Measurements from ENCODE around the gene GARRE1. TPM values are rescaled to one million over a fixed set of nuclear protein-coding genes. Genes with fewer than 3 reads are reported as not detected.

The GARRE1 gene
- total RNA-seq, 1 experiment from 2014 or later: 16.9 TPM

DNA sequence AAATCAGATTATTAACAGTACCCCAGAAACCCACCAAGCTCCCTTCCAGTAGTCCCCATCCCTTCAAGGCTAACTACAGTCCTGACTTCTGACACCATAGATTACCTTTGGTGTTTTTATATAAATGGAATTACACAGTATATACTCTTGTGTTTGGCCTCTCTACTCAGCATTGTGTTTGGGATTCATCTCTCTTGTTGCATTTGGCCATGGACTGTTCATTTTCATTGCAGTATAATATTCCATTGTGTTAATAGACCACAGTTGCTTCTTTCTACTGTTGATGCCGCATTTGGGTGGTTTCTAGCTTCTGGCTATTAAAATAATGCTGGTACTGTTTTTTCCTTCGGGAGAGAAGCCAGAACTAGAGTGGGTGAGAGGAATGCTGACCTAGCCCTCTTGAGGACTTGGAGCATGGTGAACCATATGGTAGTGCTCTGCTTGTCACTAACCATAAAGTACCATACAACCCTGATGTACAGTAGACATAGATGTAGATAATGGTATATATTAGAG, 18.9 kb upstream of the GARRE1 start:
- H4K20me1 ChIP-seq (ENCODE audit: insufficient read depth): no peaks in the 10 kb centered on the region
- H3K4me2 ChIP-seq (ENCODE audit: low read length): no peak overlapping the region
- RAD21 ChIA-PET (ENCODE audit: low non-redundant PET in 1 of 2, low total read pairs in 2 of 2, uncharacterized antibody in 2 of 2, unreplicated experiment in 2 of 2): no interaction called here
- no peak overlapping the region for H3K4me3 ChIP-seq (replicated peaks in 1 of 2; ENCODE audit: low read depth in 1 of 2, low read length in 2 of 2)
- H3K9ac ChIP-seq (ENCODE audit: low read length): no peak overlapping the region
- intact Hi-C loops (cut with micrococcal nuclease): no loop called here
- POLR2A ChIA-PET: no interaction called here
- H3K4me1 ChIP-seq (ENCODE audit: control insufficient read depth in 1 of 2, insufficient read depth in 2 of 2, low read length in 2 of 2): peaks cover 16 to 27% of the 10 kb centered on the region in 2 experiments
- H3K9me2 ChIP-seq (ENCODE audit: insufficient read depth): no peaks in the 10 kb centered on the region
- no TSS peak for BruUV-seq (replicated peaks)
- no peak overlapping the region for H3K27ac ChIP-seq (ENCODE audit: low read depth, low read length)
- no peaks in the 10 kb centered on the region for H3K27me3 ChIP-seq (ENCODE audit: insufficient read depth, low read length)
- TF ChIP-seq, protein P1, sequence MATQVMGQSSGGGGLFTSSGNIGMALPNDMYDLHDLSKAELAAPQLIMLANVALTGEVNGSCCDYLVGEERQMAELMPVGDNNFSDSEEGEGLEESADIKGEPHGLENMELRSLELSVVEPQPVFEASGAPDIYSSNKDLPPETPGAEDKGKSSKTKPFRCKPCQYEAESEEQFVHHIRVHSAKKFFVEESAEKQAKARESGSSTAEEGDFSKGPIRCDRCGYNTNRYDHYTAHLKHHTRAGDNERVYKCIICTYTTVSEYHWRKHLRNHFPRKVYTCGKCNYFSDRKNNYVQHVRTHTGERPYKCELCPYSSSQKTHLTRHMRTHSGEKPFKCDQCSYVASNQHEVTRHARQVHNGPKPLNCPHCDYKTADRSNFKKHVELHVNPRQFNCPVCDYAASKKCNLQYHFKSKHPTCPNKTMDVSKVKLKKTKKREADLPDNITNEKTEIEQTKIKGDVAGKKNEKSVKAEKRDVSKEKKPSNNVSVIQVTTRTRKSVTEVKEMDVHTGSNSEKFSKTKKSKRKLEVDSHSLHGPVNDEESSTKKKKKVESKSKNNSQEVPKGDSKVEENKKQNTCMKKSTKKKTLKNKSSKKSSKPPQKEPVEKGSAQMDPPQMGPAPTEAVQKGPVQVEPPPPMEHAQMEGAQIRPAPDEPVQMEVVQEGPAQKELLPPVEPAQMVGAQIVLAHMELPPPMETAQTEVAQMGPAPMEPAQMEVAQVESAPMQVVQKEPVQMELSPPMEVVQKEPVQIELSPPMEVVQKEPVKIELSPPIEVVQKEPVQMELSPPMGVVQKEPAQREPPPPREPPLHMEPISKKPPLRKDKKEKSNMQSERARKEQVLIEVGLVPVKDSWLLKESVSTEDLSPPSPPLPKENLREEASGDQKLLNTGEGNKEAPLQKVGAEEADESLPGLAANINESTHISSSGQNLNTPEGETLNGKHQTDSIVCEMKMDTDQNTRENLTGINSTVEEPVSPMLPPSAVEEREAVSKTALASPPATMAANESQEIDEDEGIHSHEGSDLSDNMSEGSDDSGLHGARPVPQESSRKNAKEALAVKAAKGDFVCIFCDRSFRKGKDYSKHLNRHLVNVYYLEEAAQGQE (IDR thresholded peaks at IDR 0.05; ENCODE audit: low read depth): no peak
- TF ChIP-seq SP1 (IDR thresholded peaks at IDR 0.05; ENCODE audit: low read depth) (no peak), RAD21 (IDR thresholded peaks at IDR 0.05; ENCODE audit: low read depth) (no peak), EZH2 (IDR thresholded peaks at IDR 0.05) (no peak), EGR1 (IDR thresholded peaks at IDR 0.05; ENCODE audit: low read depth) (no peak), ZNF274 (IDR thresholded peaks at IDR 0.05; ENCODE audit: low read depth, low read length) (no peak), ELF1 (IDR thresholded peaks at IDR 0.05; ENCODE audit: borderline replicate concordance, low read depth) (no peak), SIN3A (IDR thresholded peaks at IDR 0.05; ENCODE audit: low read depth) (no peak), CBX3 (IDR thresholded peaks at IDR 0.05; ENCODE audit: low read depth) (no peak), JUND (IDR thresholded peaks at IDR 0.05) (no peak), CEBPB (IDR thresholded peaks at IDR 0.05; ENCODE audit: low read depth) (no peak)
- H3K36me3 ChIP-seq (ENCODE audit: control insufficient read depth in 1 of 2, insufficient read depth in 2 of 2, low read length in 2 of 2): no peaks in the 10 kb centered on the region; a peak in 1 of 4 replicates
- H3K79me2 ChIP-seq (ENCODE audit: insufficient read depth, low read length): no peaks in the 10 kb centered on the region; the same call in 1 of the 2 replicates
- H3K9me3 ChIP-seq (ENCODE audit: control insufficient read depth in 1 of 2, insufficient read depth in 1 of 2, low read depth in 1 of 2, low read length in 2 of 2): no peaks in the 10 kb centered on the region
- DNase-seq (ENCODE audit: low read depth, low spot score) (no peak), ATAC-seq (no peak)
- no peak overlapping the region for H2AFZ ChIP-seq (ENCODE audit: low read depth, low read length, poor library complexity, severe bottlenecking)
- CTCF ChIA-PET: no interaction called here
